T-cell (primary cell): ENCODE results near the gene MYH9. TPM values are rescaled to one million over a fixed set of nuclear protein-coding genes. Genes with fewer than 3 reads are reported as not detected.
"Not testable (repeated sequence)": the region's sequence is repeated elsewhere in the genome, so short reads cannot be mapped to it uniquely, and the experiment has no call there.

Experiments
- ATAC-seq, 4 experiments: fragments of 200-7000 bp in 3 of 4; fragments of 150-1000 bp in 1 of 4; cut with Tn5 transposase; replicated peaks in 1 of 4; 1 replicate in 3 of 4; 2 replicates in 1 of 4; pipeline ENCODE4 v1.10.0; 2021; ENCODE audit warnings: moderate library complexity in 3 of 4, mild to moderate bottlenecking in 2 of 4, moderate number of reproducible peaks in 1 of 4
- CTCF ChIA-PET, 2 donors: fragments of 300-600 bp; sonication (Branson Sonifier 250); formaldehyde crosslinking; loops; one replicate each; lab custom pipeline; 2022; ENCODE audit warnings: antibody characterized with exemption in 2 of 2; lab: Charles Lee
- POLR2A ChIA-PET, 2 donors: fragments of 300-600 bp; sonication (Branson Sonifier 250); formaldehyde crosslinking; loops; one replicate each; lab custom pipeline; 2022; ENCODE audit warnings: antibody characterized with exemption in 2 of 2; lab: Charles Lee
- DNase-seq, 35 experiments: peaks; one replicate each; pipeline versions ENCODE4 v3.0.0 to v3.0.0-alpha.2; 2013 to 2023
- H3K27ac ChIP-seq: one replicate; pipeline ENCODE4 v1.5.1; 2013; ENCODE audit warnings: low read length
- H3K27me3 ChIP-seq, 2 experiments: replicated peaks in 1 of 2; 1 replicate in 1 of 2; 2 replicates in 1 of 2; pipeline versions ENCODE4 v1.6.1 to v1.7.0; 2013; ENCODE audit warnings: low read length in 1 of 2, mixed read lengths in 1 of 2; ENCODE audit not compliant: control insufficient read depth in 2 of 2, insufficient read depth in 2 of 2; ENCODE audit errors: extremely low read depth in 1 of 2
- H3K36me3 ChIP-seq, 2 donors: 1 replicate in 1 of 2; 2 replicates in 1 of 2; pipeline versions ENCODE4 v1.6.1 to v1.7.0; 2013; ENCODE audit warnings: low read length in 1 of 2; ENCODE audit not compliant: control insufficient read depth in 2 of 2, insufficient read depth in 1 of 2; ENCODE audit errors: extremely low read depth in 1 of 2
- H3K4me1 ChIP-seq, 2 experiments: 1 replicate in 1 of 2; 2 replicates in 1 of 2; pipeline versions ENCODE4 v1.6.1 to v1.7.0; 2013; ENCODE audit warnings: low read length in 2 of 2, mixed read lengths in 1 of 2; ENCODE audit not compliant: insufficient read depth in 2 of 2, control insufficient read depth in 1 of 2; ENCODE audit errors: extremely low read depth in 1 of 2
- H3K4me3 ChIP-seq, 2 donors: 1 replicate in 1 of 2; 2 replicates in 1 of 2; pipeline versions ENCODE4 v1.5.1 to v1.7.0; 2013; ENCODE audit warnings: mild to moderate bottlenecking in 2 of 2, low read length in 1 of 2, moderate library complexity in 1 of 2; ENCODE audit not compliant: control insufficient read depth in 1 of 2; ENCODE audit errors: extremely low read depth in 1 of 2
- H3K9me3 ChIP-seq: 2 replicates; pipeline ENCODE4 v1.7.0; 2013
- H3K27ac Mint-ChIP-seq, 2 donors: one replicate each; pipeline ENCODE4 v1.8.0; 2020 to 2021; ENCODE audit warnings: mild to moderate bottlenecking in 2 of 2, mixed read lengths in 2 of 2
- H3K27me3 Mint-ChIP-seq, 2 donors: one replicate each; pipeline ENCODE4 v1.8.0; 2021 to 2022; ENCODE audit warnings: mixed read lengths in 2 of 2
- H3K36me3 Mint-ChIP-seq: one replicate; pipeline ENCODE4 v1.8.0; 2021; ENCODE audit warnings: mixed read lengths
- H3K4me1 Mint-ChIP-seq, 3 donors: one replicate each; pipeline ENCODE4 v1.8.0; 2020 to 2022; ENCODE audit warnings: mixed read lengths in 3 of 3, mild to moderate bottlenecking in 1 of 3
- H3K4me3 Mint-ChIP-seq, 3 donors: one replicate each; pipeline ENCODE4 v1.8.0; 2020 to 2022; ENCODE audit warnings: mild to moderate bottlenecking in 3 of 3, mixed read lengths in 3 of 3, moderate library complexity in 3 of 3
- H3K9me3 Mint-ChIP-seq, 3 donors: one replicate each; pipeline ENCODE4 v1.8.0; 2020 to 2022; ENCODE audit warnings: mixed read lengths in 3 of 3
- WGBS: methylation state at CpG from one replicate; pipeline ENCODE4 v1.1.5; 2013; ENCODE audit warnings: missing lambda C conversion rate; ENCODE audit not compliant: insufficient coverage; 5-methylcytosine and 5-hydroxymethylcytosine counted together
- total RNA-seq, 35 experiments: library from RNA in 6 of 35; stranded (reverse) in 6 of 35; fragments of 120-200 nt in 1 of 35; gene quantifications; one replicate each; pipeline versions ENCODE4 v1.2.1 to v1.2.4 and lab custom pipeline; 2013 to 2026

The MYH9 gene
- total RNA-seq, 5 donors from 2014 or later (not counting 1 experiment from before 2014, with no cell fraction given) = 816 to 1,109 (median 896) TPM

- H3K27me3 ChIP-seq = no peaks in the 10 kb centered on the region
- no peaks in the 10 kb centered on the region for H3K9me3 ChIP-seq
- DNase-seq = no peak
- peaks cover 5 to 24% of the 10 kb centered on the region in 2 experiments for H3K4me1 ChIP-seq
- 93% methylated on average over 8 of the region's 9 CpGs for WGBS
- no peaks in the 10 kb centered on the region for H3K27me3 Mint-ChIP-seq
- peaks cover 17 to 30% (median 27%) of the 10 kb centered on the region in 3 donors for H3K4me1 Mint-ChIP-seq
- no peaks in the 10 kb centered on the region for H3K9me3 Mint-ChIP-seq
- no peak for ATAC-seq
- H3K27ac ChIP-seq = no peak overlapping the region
- H3K4me3 ChIP-seq = no peak overlapping the region
- no peak overlapping the region for H3K27ac Mint-ChIP-seq
- no peak overlapping the region for H3K4me3 Mint-ChIP-seq
- ChIA-PET POLR2A (no interaction called here), CTCF (interaction anchor here in 1 of 2 donors (0.6 kb wide), 1 partner anchor 11 kb away, joined by 7 read pairs; no protein-coding TSS in a partner anchor)
- no peaks in the 10 kb centered on the region for H3K36me3 Mint-ChIP-seq
- H3K36me3 ChIP-seq = no peaks in the 10 kb centered on the region
Observed at GRCh38 chr22:36430863-36431262, 43.1 kb upstream of the MYH9 start.

DNA sequence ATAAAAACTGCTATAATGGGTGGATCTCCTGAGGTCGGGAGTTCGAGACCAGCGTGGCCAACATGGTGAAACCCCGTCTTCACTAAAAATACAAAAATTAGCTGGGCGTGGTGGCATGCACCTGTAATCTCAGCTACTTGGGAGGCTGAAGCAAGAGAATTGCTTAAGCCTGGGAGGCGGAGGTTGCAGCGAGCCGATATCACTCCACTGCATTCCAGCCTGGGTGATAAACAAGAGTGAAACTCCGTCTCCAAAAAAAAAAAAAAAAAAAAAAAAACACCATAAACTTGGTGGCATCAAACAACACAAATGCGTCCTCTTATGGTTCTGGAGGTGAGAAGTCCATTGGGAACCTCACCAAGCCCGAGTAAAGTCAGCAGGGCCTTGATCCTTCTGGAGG, 40.2 kb upstream of the MYH9 start:
- H3K4me3 Mint-ChIP-seq, ATAC-seq, H3K9me3 ChIP-seq, H3K4me3 ChIP-seq, H3K9me3 Mint-ChIP-seq, H3K27me3 Mint-ChIP-seq, DNase-seq, H3K27ac Mint-ChIP-seq, POLR2A ChIA-PET, H3K36me3 ChIP-seq, CTCF ChIA-PET, H3K36me3 Mint-ChIP-seq, H3K27ac ChIP-seq, H3K27me3 ChIP-seq: not testable (repeated sequence)
- WGBS = 96% methylated on average over 6 of the region's 11 CpGs
- peaks cover 5 to 18% of the 10 kb centered on the region in 2 experiments for H3K4me1 ChIP-seq
- peaks cover 18 to 27% (median 23%) of the 10 kb centered on the region in 3 donors for H3K4me1 Mint-ChIP-seq

DNA sequence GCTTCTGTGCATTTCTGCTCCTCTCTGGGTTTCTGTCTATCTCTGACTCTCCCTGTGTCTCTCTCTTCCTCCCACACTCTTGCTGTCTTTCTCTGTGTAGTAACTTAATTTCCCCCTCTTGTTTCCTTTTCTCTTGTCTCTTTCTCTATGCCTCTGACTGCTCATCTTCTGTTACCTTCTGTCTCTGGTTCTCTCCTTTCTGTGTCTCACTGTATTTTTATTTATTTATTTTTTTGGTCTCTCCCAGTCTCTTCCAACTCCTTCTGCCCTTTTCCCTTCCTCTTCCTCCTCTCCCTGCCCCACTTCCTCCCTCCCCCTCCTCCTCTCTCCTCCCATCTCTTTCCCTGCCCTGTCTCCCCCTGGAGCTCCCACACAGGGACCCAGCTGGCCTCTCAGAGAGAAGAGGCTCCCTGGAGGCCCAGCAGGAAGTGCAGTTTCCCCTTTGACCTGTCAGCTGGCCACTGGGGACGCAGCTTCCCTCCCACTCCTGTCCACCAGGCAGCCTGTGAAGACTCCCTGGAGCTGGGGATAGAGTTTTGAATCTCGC, 38.3 kb upstream of the MYH9 start:
- Mint-ChIP-seq H3K36me3 (no peaks in the 10 kb centered on the region), H3K27ac (peak overlapping the region in 1 of 2 donors; percentile 66), H3K4me3 (peak overlapping the region in 1 of 3 donors; percentile 0), H3K9me3 (no peaks in the 10 kb centered on the region), H3K27me3 (no peaks in the 10 kb centered on the region), H3K4me1 (peaks cover 18 to 23% (median 21%) of the 10 kb centered on the region in 3 donors)
- Histone ChIP-seq H3K27ac (no peak overlapping the region), H3K4me1 (peaks cover 5 to 18% of the 10 kb centered on the region in 2 experiments), H3K36me3 (no peaks in the 10 kb centered on the region), H3K9me3 (no peaks in the 10 kb centered on the region), H3K4me3 (no peak overlapping the region), H3K27me3 (no peaks in the 10 kb centered on the region)
- ChIA-PET POLR2A (no interaction called here), CTCF (no interaction called here)
- DNase-seq = no peak
- WGBS = no CpG with 5 or more reads among the region's 2 CpGs
- ATAC-seq = no peak

DNA sequence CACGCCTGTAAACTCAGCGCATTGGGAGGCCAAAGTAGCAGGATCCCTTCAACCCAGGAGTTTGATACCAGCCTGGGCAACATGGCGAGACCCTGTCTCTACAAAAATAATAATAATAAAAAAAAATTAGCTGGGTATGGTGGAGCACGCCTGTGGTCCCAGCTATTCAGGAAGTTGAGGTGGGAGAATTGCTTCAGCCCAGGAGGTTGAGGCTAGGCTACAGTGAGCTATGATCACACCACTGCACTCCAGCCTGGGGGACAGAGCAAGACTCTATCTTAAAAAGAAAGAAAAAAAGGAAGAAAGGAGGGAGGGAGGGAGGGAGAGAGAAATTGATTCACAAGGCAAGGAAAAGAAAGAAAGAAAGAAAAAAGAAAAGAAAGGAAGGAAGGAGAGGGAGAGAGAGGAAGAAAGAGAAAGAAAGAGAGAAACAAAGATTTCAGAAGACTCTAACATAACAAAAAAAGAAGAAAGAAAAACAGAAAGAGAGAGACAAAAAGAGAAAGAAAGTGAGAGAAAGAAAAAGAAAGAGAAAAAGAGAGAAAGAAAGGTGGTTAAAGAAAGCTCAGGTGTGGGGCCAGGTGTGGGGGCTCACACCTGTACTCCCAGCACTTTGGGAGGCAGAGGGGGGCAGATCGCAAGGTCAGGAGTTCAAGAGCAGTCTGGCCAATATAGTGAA, 37.3 kb upstream of the MYH9 start:
- DNase-seq (no peak), ATAC-seq (no peak)
- Mint-ChIP-seq H3K9me3 (no peaks in the 10 kb centered on the region), H3K27me3 (no peaks in the 10 kb centered on the region), H3K4me1 (peaks cover 18 to 23% (median 21%) of the 10 kb centered on the region in 3 donors), H3K36me3 (no peaks in the 10 kb centered on the region), H3K4me3 (peak overlapping the region in 1 of 3 donors; percentile 52), H3K27ac (peak overlapping the region in 1 of 2 donors; percentile 75)
- Histone ChIP-seq H3K27me3 (no peaks in the 10 kb centered on the region), H3K4me3 (no peak overlapping the region), H3K27ac (no peak overlapping the region), H3K4me1 (peaks cover 5 to 21% of the 10 kb centered on the region in 2 experiments), H3K9me3 (no peaks in the 10 kb centered on the region), H3K36me3 (no peaks in the 10 kb centered on the region)
- ChIA-PET CTCF (interaction anchor here in 1 of 2 donors (0.6 to 0.7 kb wide), 2 partner anchors 59 to 218 kb away, joined by 4 to 6 read pairs; no protein-coding TSS in a partner anchor), POLR2A (no interaction called here)
- no CpG with 5 or more reads among the region's 5 CpGs for WGBS

DNA sequence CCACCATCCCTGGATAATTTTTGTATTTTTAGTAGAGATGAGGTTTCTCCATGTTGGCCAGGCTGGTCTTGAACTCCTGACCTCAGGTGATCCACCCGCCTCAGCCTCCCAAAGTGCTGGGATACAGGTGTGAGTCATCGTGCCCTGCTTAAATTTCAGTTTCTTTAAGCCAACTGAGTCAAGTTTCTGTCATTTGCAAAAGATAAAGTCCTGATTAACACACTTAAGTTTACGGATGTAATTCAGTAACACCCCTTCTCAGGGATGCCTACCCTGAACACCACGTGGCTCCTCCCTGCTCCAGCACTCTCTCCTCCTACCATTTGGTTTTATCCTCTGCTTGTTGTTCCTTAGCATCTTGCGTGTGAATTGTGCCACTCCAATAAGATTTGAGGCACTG, 36.7 kb upstream of the MYH9 start:
- peaks cover 20 to 25% (median 25%) of the 10 kb centered on the region in 3 donors for H3K4me1 Mint-ChIP-seq
- H3K27ac ChIP-seq, H3K4me3 Mint-ChIP-seq, POLR2A ChIA-PET, H3K27ac Mint-ChIP-seq, H3K9me3 Mint-ChIP-seq, H3K4me3 ChIP-seq, ATAC-seq, H3K9me3 ChIP-seq, H3K27me3 Mint-ChIP-seq, H3K27me3 ChIP-seq, H3K36me3 Mint-ChIP-seq, DNase-seq, H3K36me3 ChIP-seq: not testable (repeated sequence)
- WGBS = 87% methylated on average over 4 of the region's 5 CpGs
- CTCF ChIA-PET = interaction anchor here in 1 of 2 donors (0.7 kb wide), 1 partner anchor 36 kb away, joined by 3 read pairs; no protein-coding TSS in a partner anchor
- H3K4me1 ChIP-seq = peaks cover 5 to 25% of the 10 kb centered on the region in 2 experiments

- Histone ChIP-seq H3K4me3 (no peak overlapping the region), H3K36me3 (no peaks in the 10 kb centered on the region), H3K27ac (no peak overlapping the region), H3K27me3 (no peaks in the 10 kb centered on the region), H3K4me1 (peaks cover 8 to 32% of the 10 kb centered on the region in 2 experiments), H3K9me3 (no peaks in the 10 kb centered on the region)
- no peaks in the 10 kb centered on the region for H3K36me3 Mint-ChIP-seq
- ChIA-PET POLR2A (interaction anchor here in 1 of 2 donors (0.6 to 1.0 kb wide), 3 partner anchors 12 to 140 kb away, joined by 3 to 4 read pairs (median 3); no protein-coding TSS in a partner anchor), CTCF (interaction anchor here in 1 of 2 donors (0.7 kb wide), 1 partner anchor 35 kb away, joined by 3 read pairs; no protein-coding TSS in a partner anchor)
- no peak overlapping the region for H3K4me3 Mint-ChIP-seq
- peaks cover 25 to 32% (median 32%) of the 10 kb centered on the region in 3 donors for H3K4me1 Mint-ChIP-seq
- ATAC-seq = no peak
- no peak for DNase-seq
- H3K27me3 Mint-ChIP-seq = no peaks in the 10 kb centered on the region
- H3K9me3 Mint-ChIP-seq = no peaks in the 10 kb centered on the region
- 96% methylated on average over 8 of the region's 16 CpGs for WGBS
- no peak overlapping the region for H3K27ac Mint-ChIP-seq
Observed at GRCh38 chr22:36423461-36424404, 36.0 kb upstream of the MYH9 start.
